HEK293 (cell line): ENCODE results near the gene VPREB3.

Source experiments
- CTCF ChIA-PET: fragments of 350-600 bp; formaldehyde crosslinking; extraction: SDS; loops from one replicate; lab custom pipeline; 2021; ENCODE audit warnings: antibody characterized with exemption; lab: Yijun Ruan, JAX
- POLR2A ChIA-PET: fragments of 300-600 bp; formaldehyde crosslinking; extraction: SDS; loops from one replicate; lab custom pipeline; 2020; ENCODE audit warnings: antibody characterized with exemption, inconsistent platforms; lab: Yijun Ruan, JAX
- H3K27ac ChIP-seq: fragments of 200-500 bp; sonication (Bioruptor generic); 2 replicates; pipeline ENCODE4 v1.5.1; 2014; ENCODE audit warnings: low read depth, low read length, control low read depth, inconsistent platforms; ENCODE audit errors: extremely low read depth
- H3K36me3 ChIP-seq, 2 experiments: fragments of 200-500 bp in 1 of 2; sonication (Bioruptor generic) in 1 of 2; 1 replicate in 1 of 2; 2 replicates in 1 of 2; pipeline ENCODE4 v1.5.1; 2014 to 2017; ENCODE audit warnings: inconsistent platforms in 2 of 2, low read length in 2 of 2; ENCODE audit not compliant: control insufficient read depth in 2 of 2, insufficient read depth in 1 of 2
- H3K4me1 ChIP-seq: fragments of 200-500 bp; sonication (Bioruptor generic); 2 replicates; pipeline ENCODE4 v1.5.1; 2014; ENCODE audit warnings: mild to moderate bottlenecking, low read length, inconsistent platforms; ENCODE audit not compliant: control insufficient read depth, insufficient read depth
- H3K4me3 ChIP-seq: 2 replicates; pipeline ENCODE4 v1.5.1; 2011; ENCODE audit warnings: low read depth, mild to moderate bottlenecking, control low read depth, low read length, moderate library complexity
- H3K9me3 ChIP-seq: fragments of 200-500 bp; sonication (Bioruptor generic); 2 replicates; pipeline ENCODE4 v1.5.1; 2014; ENCODE audit warnings: low read depth, low read length, inconsistent platforms; ENCODE audit not compliant: control insufficient read depth, insufficient read depth
- BCL11A ChIP-seq: fragments of 450-650 bp; formaldehyde crosslinking; IDR thresholded peaks from 2 replicates; pipeline ENCODE4 v1.5.1; 2016; ENCODE audit warnings: low read depth, missing biosample characterization, missing genetic modification characterization
- BCL11B ChIP-seq: fragments of 450-650 bp; formaldehyde crosslinking; IDR thresholded peaks from 2 replicates; pipeline ENCODE4 v1.5.1; 2016; ENCODE audit warnings: low read depth, missing biosample characterization, missing genetic modification characterization
- GLIS1 ChIP-seq: fragments of 450-650 bp; formaldehyde crosslinking; IDR thresholded peaks from 2 replicates; pipeline ENCODE4 v1.5.1; 2016; ENCODE audit warnings: missing biosample characterization, missing genetic modification characterization
- GLIS2 ChIP-seq: fragments of 450-650 bp; formaldehyde crosslinking; IDR thresholded peaks from 2 replicates; pipeline ENCODE4 v1.5.1; 2016; ENCODE audit warnings: missing biosample characterization, missing genetic modification characterization
- HIC1 ChIP-seq: fragments of 450-650 bp; formaldehyde crosslinking; IDR thresholded peaks from 2 replicates; pipeline ENCODE4 v1.5.1; 2016; ENCODE audit warnings: missing biosample characterization, missing genetic modification characterization
- KLF10 ChIP-seq: fragments of 450-650 bp; IDR thresholded peaks from 2 replicates; pipeline ENCODE4 v1.5.1; 2018; ENCODE audit warnings: missing biosample characterization, mild to moderate bottlenecking, missing genetic modification characterization
- MEIS1 ChIP-seq: sonication (generic); formaldehyde crosslinking; IDR thresholded peaks from 2 replicates; pipeline ENCODE4 v1.8.1; 2022; ENCODE audit warnings: missing genetic modification reagents, mild to moderate bottlenecking, borderline replicate concordance
- PATZ1 ChIP-seq: fragments of 450-650 bp; formaldehyde crosslinking; IDR thresholded peaks from 2 replicates; pipeline ENCODE4 v1.5.1; 2016; ENCODE audit warnings: missing biosample characterization, missing genetic modification characterization
- SCRT1 ChIP-seq: fragments of 450-650 bp; formaldehyde crosslinking; IDR thresholded peaks from 2 replicates; pipeline ENCODE4 v1.5.1; 2016; ENCODE audit warnings: missing biosample characterization, missing genetic modification characterization, borderline replicate concordance
- SCRT2 ChIP-seq: fragments of 450-650 bp; formaldehyde crosslinking; IDR thresholded peaks from 2 replicates; pipeline ENCODE4 v1.5.1; 2016; ENCODE audit warnings: missing biosample characterization, missing genetic modification characterization
- SP3 ChIP-seq: fragments of 450-650 bp; formaldehyde crosslinking; IDR thresholded peaks from 2 replicates; pipeline ENCODE4 v1.5.1; 2016; ENCODE audit warnings: missing biosample characterization, missing genetic modification characterization
- ZBTB26 ChIP-seq: fragments of 450-650 bp; formaldehyde crosslinking; optimal IDR thresholded peaks from 2 replicates; pipeline ENCODE3; 2016; ENCODE audit warnings: missing biosample characterization, mild to moderate bottlenecking, missing genetic modification characterization
- ZNF112 ChIP-seq: fragments of 450-650 bp; formaldehyde crosslinking; IDR thresholded peaks from 2 replicates; pipeline ENCODE4 v1.5.0; 2017; ENCODE audit warnings: missing biosample characterization, missing genetic modification characterization
- ZNF335 ChIP-seq: fragments of 450-650 bp; formaldehyde crosslinking; conservative IDR thresholded peaks from 2 replicates; pipeline ENCODE4 v1.5.1; 2016; ENCODE audit warnings: missing biosample characterization, missing genetic modification characterization
- ZNF350 ChIP-seq: fragments of 450-650 bp; formaldehyde crosslinking; IDR thresholded peaks from 2 replicates; pipeline ENCODE4 v1.5.0; 2017; ENCODE audit warnings: missing biosample characterization, mild to moderate bottlenecking, missing genetic modification characterization
- ZNF548 ChIP-seq: fragments of 450-650 bp; formaldehyde crosslinking; IDR thresholded peaks from 2 replicates; pipeline ENCODE4 v1.5.1; 2016; ENCODE audit warnings: missing biosample characterization, missing genetic modification characterization
- ZNF571 ChIP-seq: fragments of 450-650 bp; formaldehyde crosslinking; IDR thresholded peaks from 2 replicates; pipeline ENCODE4 v1.5.0; 2017; ENCODE audit warnings: missing biosample characterization, missing genetic modification characterization
- ZNF596 ChIP-seq: fragments of 450-650 bp; IDR thresholded peaks from 2 replicates; pipeline ENCODE4 v1.5.0; 2018; ENCODE audit warnings: missing biosample characterization, mild to moderate bottlenecking, missing genetic modification characterization, moderate library complexity
- ZNF654 ChIP-seq: fragments of 450-650 bp; formaldehyde crosslinking; IDR thresholded peaks from 2 replicates; pipeline ENCODE4 v1.5.1; 2016; ENCODE audit warnings: low read depth, missing biosample characterization, missing genetic modification characterization
- ZNF704 ChIP-seq: fragments of 450-650 bp; formaldehyde crosslinking; IDR thresholded peaks from 2 replicates; pipeline ENCODE4 v1.5.1; 2016; ENCODE audit warnings: missing biosample characterization, missing genetic modification characterization
- ZNF776 ChIP-seq: fragments of 450-650 bp; formaldehyde crosslinking; IDR thresholded peaks from 2 replicates; pipeline ENCODE4 v1.5.0; 2017; ENCODE audit warnings: missing biosample characterization, missing genetic modification characterization, borderline replicate concordance
- ZNF791 ChIP-seq: fragments of 450-650 bp; formaldehyde crosslinking; IDR thresholded peaks from 2 replicates; pipeline ENCODE4 v1.5.1; 2016; ENCODE audit warnings: missing biosample characterization, missing genetic modification characterization
- ZNF830 ChIP-seq: fragments of 450-650 bp; IDR thresholded peaks from 2 replicates; pipeline ENCODE4 v1.5.0; 2018; ENCODE audit warnings: missing biosample characterization, missing genetic modification characterization, low read depth, mild to moderate bottlenecking, moderate library complexity

VPREB3 gene

GRCh38 chr22:23772649-23773473 lies 18.6 kb upstream of the VPREB3 start, which contains the start of gene MMP11:
Gene MMP11, plus strand, starts transcription at chr22:23772849. Its CDS starts 22 bp downstream, at chr22:23772871.
- H3K36me3 ChIP-seq = no peaks in the 10 kb centered on the region
- H3K27ac ChIP-seq = no peak within 1 kb of the TSS; the same call in 1 of the 2 replicates
- ChIA-PET POLR2A (interaction anchor here (1.0 kb wide), 1 partner anchor 73 kb away, joined by 3 read pairs; no protein-coding TSS in a partner anchor), CTCF (interaction anchor here (0.9 to 2.0 kb wide), 3 partner anchors 77 to 122 kb away, joined by 3 to 8 read pairs (median 5); partner anchors contain the start of gene MIF)
- H3K9me3 ChIP-seq = no peaks in the 10 kb centered on the region
- TF ChIP-seq PATZ1 (tag by site-specific recombination) = 0 out of 2 replicates have a peak, but pooled peaks have one; percentile 29
- TF ChIP-seq SP3 (tag by site-specific recombination) = peak; percentile 30; the same call in 1 of the 2 replicates
- TF ChIP-seq KLF10 = 0 out of 2 replicates have a peak, but pooled peaks have one; percentile 52
- peak; percentile 36 for TF ChIP-seq GLIS2
- TF ChIP-seq ZNF335 (tag by site-specific recombination) = 0 out of 2 replicates have a peak, but pooled peaks have one; percentile 6
- peak; percentile 17 for TF ChIP-seq ZBTB26 (tag by site-specific recombination)
- TF ChIP-seq BCL11B (tag by site-specific recombination) = no peak
- no peak for TF ChIP-seq ZNF654
- no peak within 1 kb of the TSS; the same call in 1 of the 2 replicates for H3K4me3 ChIP-seq
- H3K4me1 ChIP-seq = peaks cover 3% of the 10 kb centered on the region

- no peak for TF ChIP-seq ZNF112 (tag by site-specific recombination)
- TF ChIP-seq GLIS1 (tag by site-specific recombination) = peak; percentile 46; the same call in 1 of the 2 replicates
- TF ChIP-seq BCL11A (tag by site-specific recombination) = 0 out of 2 replicates have a peak, but pooled peaks have one; percentile 47
- TF ChIP-seq ZNF596 (tag by site-specific recombination) = no peak
- no peak for TF ChIP-seq MEIS1 (CRISPR knock-in tag)
- TF ChIP-seq SCRT2 (tag by site-specific recombination) = no peak
- TF ChIP-seq ZNF654 = no peak
- peak; percentile 60; the same call in 1 of the 2 replicates for TF ChIP-seq HIC1 (tag by site-specific recombination)
- no peak for TF ChIP-seq ZNF791 (tag by site-specific recombination)
- TF ChIP-seq ZNF571 (tag by site-specific recombination) = no peak
- TF ChIP-seq SCRT1 (tag by site-specific recombination) = no peak
- no peak for TF ChIP-seq ZNF830 (tag by site-specific recombination)
- 0 out of 2 replicates have a peak, but pooled peaks have one; percentile 21 for TF ChIP-seq ZNF335 (tag by site-specific recombination)
- no peak for TF ChIP-seq ZNF776 (tag by site-specific recombination)
- TF ChIP-seq ZNF350 (tag by site-specific recombination) = no peak
- no peak for TF ChIP-seq ZNF548 (tag by site-specific recombination)
- TF ChIP-seq BCL11B (tag by site-specific recombination) = 0 out of 2 replicates have a peak, but pooled peaks have one; percentile 75
- TF ChIP-seq ZNF704 (tag by site-specific recombination) = no peak
- ChIA-PET POLR2A (interaction anchor here (1.0 kb wide), 1 partner anchor 74 kb away, joined by 3 read pairs; no protein-coding TSS in a partner anchor), CTCF (interaction anchor here (0.9 to 2.0 kb wide), 4 partner anchors 74 to 122 kb away, joined by 3 to 8 read pairs (median 6); partner anchors contain the start of gene MIF)
- H3K9me3 ChIP-seq = no peaks in the 10 kb centered on the region
- peaks cover 3% of the 10 kb centered on the region for H3K4me1 ChIP-seq
- no peak overlapping the region for H3K27ac ChIP-seq
- H3K4me3 ChIP-seq = no peak overlapping the region; the same call in 1 of the 2 replicates
- H3K36me3 ChIP-seq = no peaks in the 10 kb centered on the region
Observed at GRCh38 chr22:23772315-23772648, 18.1 kb upstream of the VPREB3 start.
